Mammary epithelial cell (primary cell): ENCODE measurements around the gene CASR.

Experiments used
- CTCF ChIP-seq, 2 donors: IDR thresholded peaks in 1 of 2; conservative IDR thresholded peaks in 1 of 2; 2 replicates each; pipeline ENCODE4 v1.5.1; 2011 to 2012; ENCODE audit warnings: inconsistent platforms in 2 of 2, low read length in 2 of 2, mild to moderate bottlenecking in 2 of 2, control low read depth in 1 of 2, low read depth in 1 of 2; ENCODE audit not compliant: insufficient read depth in 1 of 2; ENCODE audit errors: extremely low read depth in 1 of 2
- EZH2 ChIP-seq: IDR thresholded peaks from 2 replicates; pipeline ENCODE4 v1.6.1; 2012; ENCODE audit warnings: low read length, inconsistent platforms, borderline replicate concordance

GRCh38 chr3:122253581-122253980 is 70.1 kb downstream of the CASR start:
- TF ChIP-seq EZH2 (no peak), CTCF (conservative IDR thresholded peaks at IDR 0.05 in 1 of 2, IDR thresholded peaks at IDR 0.05 in 1 of 2; ENCODE audit: extremely low read depth in 1 of 2, insufficient read depth in 1 of 2, low read depth in 1 of 2, low read length in 2 of 2) (no peak)
